HG03565 (cell line): ENCODE results near the gene RIMBP2.

Source experiments
- ATAC-seq: cut with Tn5 transposase; IDR thresholded peaks from one replicate; pipeline ENCODE4 v1.9.1; 2021; ENCODE audit warnings: mild to moderate bottlenecking, moderate library complexity; ENCODE audit not compliant: unreplicated experiment

The RIMBP2 gene

GRCh38 chr12:130474599-130475269 is 241.4 kb downstream of the RIMBP2 start:
- no peak for ATAC-seq

- no peak for ATAC-seq
Observed at GRCh38 chr12:130473266-130473665, 242.8 kb downstream of the RIMBP2 start.

- no peak for ATAC-seq
Observed at GRCh38 chr12:130470969-130471368, 245.1 kb downstream of the RIMBP2 start.

GRCh38 chr12:130469552-130469951 is 246.5 kb downstream of the RIMBP2 start:
- no peak for ATAC-seq

- ATAC-seq: no peak
Observed at GRCh38 chr12:130468700-130469245, 247.3 kb downstream of the RIMBP2 start.

GRCh38 chr12:130468186-130468585 is 247.9 kb downstream of the RIMBP2 start:
- no peak for ATAC-seq

GRCh38 chr12:130465626-130466025 is 250.5 kb downstream of the RIMBP2 start:
- ATAC-seq: no peak

- ATAC-seq: no peak
Observed at GRCh38 chr12:130465046-130465445, 251.1 kb downstream of the RIMBP2 start.

- no peak for ATAC-seq
Observed at GRCh38 chr12:130463818-130464670, 252.1 kb downstream of the RIMBP2 start.

- no peak for ATAC-seq
Observed at GRCh38 chr12:130463275-130463658, 252.8 kb downstream of the RIMBP2 start.

- ATAC-seq: no peak
Observed at GRCh38 chr12:130462558-130463274, 253.4 kb downstream of the RIMBP2 start.

GRCh38 chr12:130461839-130462557 is 254.1 kb downstream of the RIMBP2 start:
- ATAC-seq: no peak

GRCh38 chr12:130461447-130461815 is 254.7 kb downstream of the RIMBP2 start:
- ATAC-seq: no peak

- ATAC-seq: no peak
Observed at GRCh38 chr12:130460611-130461446, 255.3 kb downstream of the RIMBP2 start.

GRCh38 chr12:130459916-130460315 is 256.2 kb downstream of the RIMBP2 start:
- ATAC-seq: no peak

- ATAC-seq: no peak
Observed at GRCh38 chr12:130458341-130458740, 257.8 kb downstream of the RIMBP2 start.

GRCh38 chr12:130457215-130457614 is 258.9 kb downstream of the RIMBP2 start:
- ATAC-seq: no peak

GRCh38 chr12:130456375-130457199 is 259.5 kb downstream of the RIMBP2 start:
- no peak for ATAC-seq

GRCh38 chr12:130455161-130455560 is 260.9 kb downstream of the RIMBP2 start:
- no peak for ATAC-seq
